Measurements from ENCODE around the gene TPP1.

TPP1 gene

GRCh38 chr11:6646918-6647679, 27.9 kb upstream of the TPP1 start:
- no peak for DNase-seq

DNA sequence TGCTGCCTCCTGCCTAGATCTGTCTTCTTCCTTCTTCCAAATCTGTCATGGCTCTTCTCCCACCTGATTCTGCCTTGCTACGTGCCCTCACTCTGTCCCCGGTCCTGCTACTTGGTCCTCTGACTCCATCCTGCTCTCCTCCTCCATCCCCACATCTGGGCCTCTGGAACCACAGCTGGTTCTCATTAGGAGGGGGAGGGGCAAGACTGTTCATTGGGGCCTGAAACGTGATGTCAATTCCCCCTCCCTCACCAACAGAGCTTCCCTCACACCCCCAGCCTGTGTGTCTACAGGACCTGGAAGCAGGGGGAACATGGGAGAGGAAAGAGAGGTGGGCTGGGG, 27.3 kb upstream of the TPP1 start:
- no peak for DNase-seq

GRCh38 chr11:6646071-6646470, 26.8 kb upstream of the TPP1 start:
- no peak for DNase-seq

DNA sequence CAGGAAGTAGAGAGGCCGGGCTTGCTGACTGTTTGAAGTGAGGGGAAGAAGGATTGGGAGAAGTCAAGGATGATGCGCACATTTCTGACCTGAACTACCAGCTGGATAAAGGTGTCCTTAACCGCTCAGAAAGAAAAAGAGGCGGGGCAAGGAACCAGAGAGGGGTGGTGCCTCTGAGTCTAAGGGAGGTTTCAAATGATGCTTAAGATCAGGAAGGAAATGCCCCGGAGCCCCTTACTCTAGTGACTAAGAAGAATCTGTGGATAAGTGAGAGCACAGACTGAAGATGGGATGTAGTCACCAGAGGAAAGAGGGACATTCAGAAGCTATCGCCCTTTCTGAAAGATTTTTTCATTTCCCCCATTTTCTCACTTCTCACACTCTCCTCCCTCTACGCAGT, 23.7 kb upstream of the TPP1 start:
- no peak for DNase-seq

- DNase-seq: no peak
Measured at GRCh38 chr11:6640985-6641701, 21.9 kb upstream of the TPP1 start.

DNA sequence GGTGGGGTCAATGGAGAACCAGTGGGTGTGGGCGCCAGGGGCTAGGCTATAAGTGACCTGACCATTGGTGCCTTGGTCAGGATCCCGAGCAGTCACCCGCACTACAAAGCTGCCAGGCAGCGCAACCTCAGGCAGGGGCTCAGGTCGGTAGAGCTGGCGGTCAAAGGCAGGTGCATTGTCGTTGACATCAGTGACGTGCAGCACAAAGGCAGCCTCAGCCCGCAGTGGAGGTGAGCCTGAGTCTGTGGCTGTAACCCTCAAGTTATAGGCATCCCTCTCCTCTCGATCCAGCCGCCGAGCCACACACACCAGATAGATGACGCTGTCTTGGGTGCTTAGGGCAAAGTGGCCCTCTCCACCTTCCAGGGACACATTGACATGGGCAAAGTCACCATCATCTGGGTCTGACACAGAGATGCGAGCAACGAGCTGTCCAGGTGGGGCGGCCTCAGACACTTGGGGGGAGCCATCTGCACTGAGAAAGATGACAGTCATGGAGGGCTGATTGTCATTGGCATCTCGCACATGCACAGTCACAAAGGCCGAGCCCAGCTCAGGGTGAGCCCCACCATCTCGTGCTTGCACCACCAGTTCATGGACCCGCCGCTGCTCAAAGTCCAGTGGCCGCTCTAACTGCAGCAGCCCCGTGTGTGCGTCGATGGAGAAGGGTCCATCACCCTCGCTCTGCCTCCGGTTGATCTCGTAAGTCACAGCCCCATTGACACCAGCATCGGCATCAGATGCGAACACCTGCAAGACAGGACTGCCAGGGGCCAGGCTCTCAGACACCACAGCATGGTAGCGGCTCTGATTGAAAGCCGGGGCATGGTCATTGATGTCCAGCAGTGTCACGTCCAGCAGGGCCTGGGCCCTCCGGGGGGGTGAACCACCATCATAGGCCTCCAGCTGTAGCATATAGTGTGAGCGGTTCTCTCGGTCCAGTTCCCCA, 21.1 kb upstream of the TPP1 start:
- DNase-seq: no peak

GRCh38 chr11:6638429-6638828, 19.2 kb upstream of the TPP1 start:
- DNase-seq: no peak

GRCh38 chr11:6637871-6638270, 18.6 kb upstream of the TPP1 start:
- DNase-seq: no peak

- no peak for DNase-seq
Measured at GRCh38 chr11:6636480-6636879, 17.3 kb upstream of the TPP1 start.

DNA sequence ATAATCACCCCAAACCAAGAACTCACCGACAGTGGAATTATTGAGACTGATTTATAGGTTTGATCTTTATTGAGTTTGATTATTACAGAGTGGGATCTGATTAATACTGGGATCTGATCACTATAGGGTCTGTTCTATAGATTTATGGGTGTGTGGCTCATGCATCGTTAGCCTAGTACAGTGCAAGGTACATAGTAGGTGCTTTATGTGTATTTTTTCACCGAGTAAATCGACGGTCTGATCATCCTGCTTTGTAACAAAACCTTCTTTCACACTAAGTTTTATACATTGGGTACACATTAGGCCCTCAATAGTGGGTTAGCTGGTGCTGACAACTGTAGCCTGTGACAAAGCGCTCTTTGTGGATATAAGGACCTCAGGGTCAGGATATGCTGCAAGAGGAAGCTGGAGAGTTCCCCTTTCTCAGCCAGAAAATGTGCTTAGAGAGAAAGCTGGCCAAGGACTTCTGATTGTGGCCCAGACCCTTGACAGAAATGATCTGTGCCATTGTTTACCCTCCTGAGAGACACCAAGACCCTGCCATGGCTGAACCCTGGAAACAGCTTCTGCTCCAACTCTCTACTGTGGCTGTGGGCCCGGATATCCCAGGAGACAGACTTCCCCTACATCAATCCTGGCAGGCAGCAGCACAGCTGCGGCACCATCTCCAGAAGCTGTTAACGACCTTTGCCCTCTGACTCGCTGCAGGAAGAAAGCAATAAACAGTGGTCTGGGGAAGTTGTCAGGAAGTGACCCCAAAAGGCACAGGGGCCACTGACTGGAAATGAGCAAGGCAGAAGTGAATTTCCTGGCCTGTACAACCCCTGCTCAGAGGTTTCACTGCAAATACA, 16.1 kb upstream of the TPP1 start:
- no peak for DNase-seq

- DNase-seq: no peak
Measured at GRCh38 chr11:6634534-6634933, 15.3 kb upstream of the TPP1 start.

GRCh38 chr11:6633422-6634408, 14.5 kb upstream of the TPP1 start:
- DNase-seq: no peak

DNA sequence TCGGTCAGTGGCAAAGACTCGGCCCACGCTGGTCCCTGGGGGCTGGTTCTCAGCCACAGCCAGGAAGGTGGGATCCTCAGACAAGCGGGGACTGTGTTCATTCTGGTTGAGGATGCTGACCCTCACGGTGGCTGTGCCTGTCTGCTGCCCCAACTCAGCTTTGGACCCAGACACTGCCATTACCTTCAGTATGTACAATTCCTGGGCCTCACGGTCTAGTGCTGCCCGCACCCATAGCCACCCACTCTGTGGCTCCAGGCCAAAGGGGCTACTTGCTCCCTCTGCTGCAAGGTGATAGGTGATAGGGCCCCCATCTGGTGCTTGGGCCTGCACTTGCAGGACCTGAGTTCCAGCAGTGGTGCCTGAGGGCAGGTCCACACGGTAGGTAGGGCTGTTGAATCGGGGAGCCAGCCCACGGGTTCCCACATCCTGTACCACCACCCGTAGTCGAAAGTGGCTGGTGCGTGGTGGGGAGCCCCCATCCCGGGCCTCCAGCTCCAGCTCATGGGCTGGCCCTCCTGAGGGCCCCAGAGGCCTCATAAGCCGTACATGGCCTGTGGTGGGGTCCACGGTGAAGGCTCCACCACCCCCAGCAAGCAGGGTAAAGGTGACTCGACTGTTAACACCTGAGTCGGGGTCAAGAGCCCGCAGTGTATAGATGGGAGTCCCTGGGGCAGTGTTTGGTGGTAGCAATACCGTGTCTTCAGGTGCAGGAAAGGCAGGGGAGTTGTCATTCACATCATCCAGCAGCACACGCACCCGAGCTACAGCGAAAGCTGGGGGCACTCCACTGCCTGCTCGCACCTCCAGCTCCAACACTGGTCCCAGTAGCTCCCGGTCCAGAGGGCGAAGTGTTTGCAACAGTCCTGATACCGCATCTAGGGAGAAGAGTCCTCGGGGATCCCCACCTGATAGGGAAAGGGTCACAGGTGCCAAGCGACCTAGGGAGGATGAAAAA, 13.2 kb upstream of the TPP1 start:
- no peak for DNase-seq

GRCh38 chr11:6631361-6631890, 12.2 kb upstream of the TPP1 start:
- DNase-seq: no peak

DNA sequence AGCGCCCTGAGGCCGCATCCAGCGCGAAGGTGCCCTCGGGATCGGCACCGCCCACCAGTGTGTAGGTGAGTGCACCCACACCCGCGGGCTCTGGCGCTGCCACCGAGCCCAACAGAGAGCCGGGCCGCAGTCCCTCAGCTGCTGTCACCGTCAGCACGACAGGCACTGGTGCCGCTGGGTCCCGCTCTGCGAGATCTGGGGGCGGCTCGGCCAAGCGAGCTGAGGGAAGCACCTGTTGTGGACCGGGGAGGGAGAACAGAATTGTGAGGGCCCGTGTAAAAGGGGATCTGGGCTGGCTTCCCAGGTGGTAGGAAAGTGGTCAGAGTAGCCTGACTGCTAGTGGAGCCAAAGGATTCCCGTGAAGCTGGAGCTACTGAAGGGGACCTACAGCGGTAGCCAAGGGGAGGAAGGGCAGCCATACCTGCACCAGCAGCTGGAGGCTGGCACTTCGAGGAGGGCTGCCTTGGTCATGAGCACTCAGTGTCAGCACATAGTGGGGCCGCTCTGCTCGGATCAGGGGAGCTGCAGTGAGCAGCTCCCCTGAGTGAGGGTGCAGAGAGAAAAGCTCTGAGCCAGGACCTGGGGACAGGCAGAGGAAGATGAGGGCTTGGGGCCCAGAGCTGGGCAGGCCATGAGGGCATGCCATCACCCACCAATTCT, 11.5 kb upstream of the TPP1 start:
- DNase-seq: no peak

DNA sequence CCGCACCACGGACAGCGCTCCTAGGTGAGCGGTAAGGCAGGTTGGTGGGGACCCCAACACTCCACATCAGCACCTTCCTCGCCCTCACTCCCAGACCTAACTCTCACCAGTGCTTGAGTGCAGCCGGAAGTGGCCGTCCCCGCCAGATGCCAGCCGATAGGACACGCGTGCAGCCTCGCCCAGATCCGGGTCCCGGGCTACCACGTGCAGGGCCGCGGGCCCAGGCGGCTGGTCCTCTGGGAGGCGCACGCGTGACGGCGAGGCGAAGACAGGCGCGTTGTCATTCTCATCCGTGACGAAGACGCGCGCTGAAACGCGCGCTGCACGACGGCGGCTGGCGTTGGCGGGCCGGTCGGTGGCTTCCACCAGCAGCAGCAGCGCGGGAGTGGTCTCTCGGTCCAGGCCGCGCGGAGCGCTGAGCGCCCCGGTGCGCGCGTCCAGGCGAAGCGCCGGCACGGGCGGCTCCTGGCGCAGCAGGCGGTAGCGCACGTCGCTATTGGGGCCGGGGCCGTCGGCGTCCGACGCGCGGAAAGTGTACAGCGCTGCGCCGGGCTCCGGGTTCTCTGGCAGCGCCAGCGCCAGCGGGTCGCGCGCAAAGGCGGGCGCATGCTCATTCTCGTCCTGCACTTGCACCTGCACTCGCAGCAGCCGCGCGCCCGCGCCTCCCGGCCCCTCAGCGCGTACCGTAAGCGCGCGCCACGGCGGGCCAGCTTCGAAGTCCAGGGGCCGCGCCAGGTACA, 10.8 kb upstream of the TPP1 start:
- no peak for DNase-seq

DNA sequence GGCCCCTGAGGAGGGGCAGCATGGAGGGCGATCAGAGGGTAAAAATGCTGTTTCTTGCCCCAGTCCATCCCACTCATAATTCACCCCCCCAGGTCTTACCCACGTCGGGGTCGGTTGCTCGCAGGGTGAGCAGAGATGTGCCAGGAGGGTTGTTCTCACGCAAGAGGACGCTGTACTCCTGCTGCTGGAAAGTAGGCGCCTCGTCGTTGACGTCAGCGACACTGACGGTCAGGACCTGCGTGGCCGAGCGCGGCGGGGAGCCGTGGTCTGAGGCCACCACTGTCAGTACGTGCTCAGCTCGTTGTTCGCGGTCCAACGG, 10.3 kb upstream of the TPP1 start:
- DNase-seq: no peak

DNA sequence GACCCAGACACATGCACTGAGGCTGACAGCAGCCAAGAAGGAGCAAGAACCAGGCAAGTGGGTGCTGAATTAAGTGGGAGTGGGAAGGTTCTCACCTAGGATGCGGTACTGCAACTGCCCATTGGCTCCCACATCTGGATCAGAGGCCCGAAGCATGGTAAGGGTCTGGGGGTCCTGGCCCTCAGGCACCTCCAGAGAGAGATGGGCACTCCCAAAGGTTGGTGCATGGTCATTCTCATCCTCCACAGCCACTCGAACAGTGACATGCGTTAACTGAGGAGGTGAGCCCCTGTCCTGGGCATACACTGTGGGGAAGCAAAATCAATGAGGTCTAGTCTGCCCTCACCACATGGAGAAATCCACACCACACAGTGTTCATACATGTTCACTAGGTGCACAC, 9.3 kb upstream of the TPP1 start:
- DNase-seq: no peak

DNA sequence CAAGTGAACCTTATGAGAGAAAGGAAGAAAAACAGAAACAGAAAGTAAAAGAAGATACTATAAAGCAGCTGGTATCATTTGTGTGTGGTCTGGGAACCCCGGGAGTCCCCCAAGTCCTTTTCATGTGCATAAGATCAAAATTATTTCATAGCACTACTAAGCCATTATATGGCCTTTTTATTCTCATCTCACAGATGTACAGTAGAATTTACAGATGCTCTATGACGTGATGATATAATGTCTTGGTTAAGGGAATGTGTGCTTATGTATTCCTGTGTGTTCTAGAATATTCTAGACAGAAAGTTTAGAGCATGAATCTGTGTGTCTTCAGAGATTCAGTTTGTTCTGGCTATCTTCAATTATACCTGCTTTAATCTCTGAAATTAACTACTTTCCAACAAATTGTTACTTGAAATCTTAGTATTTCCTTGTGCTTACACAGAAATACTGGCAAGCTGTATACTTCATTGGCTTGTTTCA, 8.6 kb upstream of the TPP1 start:
- DNase-seq: no peak
